Stimulated activated CD8-positive, alpha-beta memory T cell treated with anti-CD3 and anti-CD28 coated beads, Interleukin-12 subunit alpha, Interleukin-12 subunit beta, amount 100 ng/mL, for 1 hour (primary cell): ENCODE measurements around the gene TACC2.

Experiments used
- DNase-seq: peaks from one replicate; pipeline ENCODE4 v3.0.0-alpha.2; 2020; ENCODE audit warnings: low read depth

Gene TACC2

DNA sequence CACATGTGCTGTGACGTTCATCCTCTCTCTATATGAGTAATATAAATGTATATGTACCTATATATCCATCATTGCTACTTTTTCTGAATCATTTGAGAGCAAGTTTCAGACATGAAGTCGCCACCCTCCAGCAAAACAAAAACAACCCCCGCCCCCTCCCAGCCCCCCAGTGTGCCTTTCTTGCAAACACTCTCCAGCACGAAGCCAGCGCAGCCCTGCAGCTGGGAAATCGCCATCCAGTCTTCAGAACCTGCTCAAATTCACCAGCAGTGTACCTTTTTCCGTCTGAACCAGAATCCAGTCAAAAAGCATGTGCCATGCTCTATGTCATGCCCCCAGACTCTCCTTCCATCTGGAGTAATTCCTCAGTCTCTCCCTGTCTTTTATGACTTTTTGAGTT lies 135.8 kb downstream of the TACC2 start:
- DNase-seq = no peak

GRCh38 chr10:122126763-122127659 lies 138.0 kb downstream of the TACC2 start:
- no peak for DNase-seq

DNA sequence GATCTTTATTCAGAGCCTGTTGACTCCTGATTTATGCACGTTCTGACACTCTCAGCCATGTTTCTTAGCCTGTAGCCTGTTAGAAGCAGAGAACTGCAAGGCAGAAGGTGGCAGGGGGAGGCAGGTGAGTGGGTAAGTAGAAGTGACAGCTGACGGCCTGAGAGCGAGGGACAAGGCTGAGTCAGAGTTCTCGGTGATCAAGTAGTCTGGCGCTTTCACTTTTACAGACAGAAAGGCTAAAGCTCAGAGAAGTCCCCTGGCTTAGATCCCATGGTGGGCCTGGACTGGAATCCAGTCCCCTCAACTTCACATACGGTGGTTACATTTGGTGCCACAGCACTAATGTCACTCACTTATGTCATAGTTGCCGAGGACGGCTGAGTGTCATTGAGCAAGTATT lies 139.0 kb downstream of the TACC2 start:
- DNase-seq = no peak

GRCh38 chr10:122128357-122128756 lies 139.4 kb downstream of the TACC2 start:
- no peak for DNase-seq

DNA sequence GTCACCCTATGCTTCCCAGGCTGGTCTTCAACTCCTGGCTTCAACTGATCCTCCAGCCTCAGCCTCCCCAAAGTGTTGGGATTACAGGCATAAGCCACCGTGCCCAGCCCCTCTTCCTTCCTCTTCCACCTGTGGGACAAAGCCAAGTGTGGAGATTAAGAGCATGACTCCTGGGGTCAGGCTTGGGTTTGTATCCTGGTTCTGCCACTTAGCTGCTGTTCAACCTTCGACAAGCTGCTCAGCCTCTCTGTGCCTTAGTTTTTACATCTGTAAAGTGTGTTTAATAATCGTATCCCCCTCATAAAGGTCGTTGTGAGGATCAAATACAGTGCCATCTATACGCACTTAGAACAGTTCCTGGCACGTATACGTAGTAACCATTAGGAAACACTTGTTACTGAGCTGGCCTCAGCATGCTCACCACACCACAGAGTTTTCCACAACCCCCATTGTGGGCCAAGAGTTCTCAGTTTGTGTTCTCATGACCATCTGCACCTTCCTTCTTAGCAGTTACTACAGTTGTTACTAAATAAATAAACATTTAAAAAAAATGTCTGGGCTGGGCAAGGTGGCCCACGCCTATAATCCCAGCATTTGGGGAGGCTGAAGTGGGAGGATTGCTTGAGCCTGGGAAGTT lies 141.6 kb downstream of the TACC2 start:
- DNase-seq = no peak

DNA sequence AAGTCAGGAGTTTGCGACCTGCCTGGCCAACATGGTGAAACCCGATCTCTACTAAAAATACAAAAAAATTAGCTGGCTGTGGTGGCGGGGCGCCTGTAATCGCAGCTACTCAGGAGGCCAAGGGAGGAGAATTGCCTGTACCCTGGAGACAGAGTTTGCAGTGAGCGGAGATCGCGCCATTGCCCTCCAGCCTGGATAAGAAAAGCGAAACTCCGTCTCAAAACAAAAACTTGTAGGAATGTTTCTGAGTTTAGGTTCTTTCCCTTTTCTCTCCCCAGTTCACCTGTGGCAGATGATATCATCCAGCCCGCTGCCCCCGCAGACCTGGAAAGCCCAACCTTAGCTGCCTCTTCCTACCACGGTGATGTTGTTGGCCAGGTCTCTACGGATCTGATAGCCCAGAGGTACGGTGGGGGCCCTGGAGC lies 143.4 kb downstream of the TACC2 start:
- no peak for DNase-seq

DNA sequence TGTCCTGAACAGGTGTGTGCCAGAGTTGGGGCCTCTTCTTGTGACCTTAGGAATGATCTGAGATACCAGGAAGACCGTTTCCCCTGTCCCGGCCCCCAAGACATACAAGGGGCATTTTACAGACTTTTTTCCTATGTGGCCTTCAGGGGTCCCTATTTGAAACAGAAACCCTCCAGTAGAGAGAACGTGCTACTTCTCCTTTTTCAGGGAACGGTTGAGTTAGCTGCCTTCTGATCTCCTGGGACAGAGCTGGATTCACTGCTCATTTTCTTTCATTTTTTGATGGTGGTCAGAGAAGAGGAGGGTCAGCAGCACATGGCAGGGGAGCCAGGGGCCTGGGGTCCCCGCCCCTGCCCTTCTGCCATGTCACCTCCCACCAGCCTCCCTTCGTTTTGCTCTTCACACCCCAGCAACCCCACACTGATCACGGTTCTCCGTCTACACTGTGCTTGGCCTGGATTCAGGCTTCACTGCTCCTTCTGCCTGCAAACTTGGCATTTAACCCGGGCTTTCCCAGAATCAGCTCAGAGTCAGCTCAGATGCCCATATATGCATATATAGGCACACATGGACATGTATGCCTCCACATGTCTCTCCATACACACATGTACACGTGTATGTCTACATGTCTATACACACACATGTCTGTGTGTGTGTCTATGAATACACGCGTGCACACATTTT lies 144.1 kb downstream of the TACC2 start:
- DNase-seq = no peak

DNA sequence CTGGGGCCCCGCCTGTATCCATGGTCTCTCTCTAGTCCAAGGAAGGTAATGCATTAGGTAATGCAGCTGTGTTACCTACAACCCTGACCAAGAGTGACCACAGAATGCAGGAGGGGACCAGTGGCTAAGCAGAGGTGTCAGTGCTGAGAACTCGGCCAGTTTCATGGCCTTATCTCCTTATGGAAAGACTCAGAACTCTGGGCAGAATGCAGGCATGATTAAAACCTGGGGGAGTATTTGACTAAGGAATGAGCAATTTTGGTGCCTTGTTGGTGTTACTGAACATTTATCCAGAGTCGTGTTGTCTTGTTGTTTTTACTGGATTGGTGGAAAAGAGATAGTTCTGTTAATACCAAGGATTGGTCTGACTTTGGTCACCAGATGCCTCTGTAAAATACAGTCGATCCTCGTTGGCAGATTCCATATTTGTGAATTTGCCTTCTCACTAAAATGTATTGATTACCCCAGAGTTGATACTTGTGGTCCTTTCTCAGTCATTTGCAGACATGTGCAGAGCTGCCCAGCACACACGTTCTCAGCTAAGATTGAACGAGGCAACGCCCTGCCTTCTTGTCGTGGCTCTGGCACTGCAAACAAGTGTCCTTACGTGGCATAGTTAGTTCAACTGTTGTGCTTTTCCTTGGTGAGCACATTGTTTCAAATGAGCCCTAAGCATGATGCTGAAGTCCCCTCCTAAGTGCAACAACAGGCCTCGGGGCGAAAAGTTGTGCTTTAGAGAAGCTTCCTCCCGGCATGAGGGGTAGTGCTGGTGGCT lies 146.5 kb downstream of the TACC2 start:
- no peak for DNase-seq

- no peak for DNase-seq
Measured at GRCh38 chr10:122138831-122139625, 150.1 kb downstream of the TACC2 start.

- no peak for DNase-seq
Measured at GRCh38 chr10:122139627-122140170, 150.7 kb downstream of the TACC2 start.

- DNase-seq = no peak
Measured at GRCh38 chr10:122140461-122140902, 151.5 kb downstream of the TACC2 start.

GRCh38 chr10:122140941-122141623 lies 152.1 kb downstream of the TACC2 start:
- DNase-seq = no peak

DNA sequence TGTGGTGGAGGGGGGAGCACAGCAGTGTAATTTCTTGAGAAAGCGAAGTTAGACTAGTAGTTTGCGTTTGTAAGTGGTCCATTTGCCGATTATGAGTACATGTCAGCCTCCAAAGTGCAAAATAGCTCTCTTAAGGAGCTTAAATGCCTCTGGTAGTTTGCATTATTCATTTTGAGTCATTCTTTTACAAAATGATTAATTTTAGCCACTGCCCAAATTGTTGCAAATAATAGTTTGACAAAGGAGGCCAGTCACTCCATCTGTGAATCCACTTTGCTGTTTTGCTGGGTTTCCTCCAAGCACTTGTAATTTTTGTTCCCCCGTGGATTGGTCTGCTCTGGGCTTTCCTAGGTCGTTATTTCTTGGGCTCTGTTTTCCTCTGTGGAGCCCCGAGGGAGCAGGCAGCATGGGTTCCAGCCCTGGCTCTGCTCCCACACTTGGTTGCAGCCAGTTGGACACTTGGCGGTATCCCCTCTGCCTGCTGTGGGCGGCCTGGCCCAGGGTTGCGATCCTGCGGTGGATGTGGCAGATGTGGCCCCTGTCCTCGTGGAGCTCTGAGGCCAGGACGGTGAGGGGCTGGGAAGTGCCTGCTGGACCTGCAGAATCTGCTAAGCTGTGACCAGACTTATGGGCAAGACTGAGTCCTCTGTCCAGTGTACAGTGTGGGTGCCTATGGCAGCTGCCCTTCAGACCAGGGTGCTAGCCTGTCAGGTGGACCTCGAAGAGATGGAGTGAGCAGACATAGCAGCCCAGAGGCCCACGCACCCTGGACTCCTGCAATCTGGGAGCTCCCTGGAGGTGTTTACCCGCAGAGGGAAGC lies 153.1 kb downstream of the TACC2 start:
- DNase-seq = no peak

GRCh38 chr10:122142641-122143237 lies 153.8 kb downstream of the TACC2 start:
- DNase-seq = no peak

GRCh38 chr10:122143238-122143841 lies 154.4 kb downstream of the TACC2 start:
- no peak for DNase-seq

GRCh38 chr10:122144199-122144598 lies 155.2 kb downstream of the TACC2 start:
- DNase-seq = no peak

DNA sequence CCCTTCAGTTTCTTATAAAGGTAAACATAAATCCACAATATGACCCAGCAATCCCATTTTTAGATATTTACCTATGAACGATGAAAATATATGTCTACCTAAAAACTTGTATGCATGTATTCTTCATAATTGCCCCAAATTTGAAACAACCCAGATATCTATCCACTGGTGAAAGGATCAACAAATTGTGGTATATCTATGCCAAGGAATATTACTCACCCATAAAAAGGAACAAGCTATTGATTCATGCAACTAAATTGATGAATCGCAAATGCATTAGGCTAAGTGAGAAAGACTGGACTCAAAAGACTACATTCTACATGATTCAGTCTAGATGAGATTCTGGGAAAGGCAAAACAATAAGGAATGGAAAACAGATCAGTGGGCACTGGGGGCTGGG lies 156.2 kb downstream of the TACC2 start:
- DNase-seq = no peak

DNA sequence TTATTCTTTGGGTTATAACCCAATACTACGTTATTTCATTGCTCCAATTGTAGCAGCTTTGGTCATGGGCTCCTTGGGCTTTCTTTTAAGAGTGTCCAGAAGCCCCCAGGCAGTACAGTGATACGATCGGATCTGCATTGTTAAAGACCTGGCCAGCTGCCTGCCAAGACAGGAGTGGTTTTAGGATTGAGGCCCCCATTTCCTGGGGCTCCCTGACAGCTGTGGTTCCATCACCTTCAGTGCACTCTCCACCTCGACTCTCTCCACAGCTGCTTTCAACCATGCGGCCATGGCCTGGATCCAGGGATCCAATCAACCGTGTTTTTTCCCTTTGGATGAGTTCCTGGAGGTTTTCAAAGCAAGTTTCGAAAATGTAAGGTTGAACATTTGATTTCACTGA lies 158.7 kb downstream of the TACC2 start:
- DNase-seq = no peak
